PC-9 (cell line): Measurements from ENCODE around the gene FRMD8.

ENCODE experiments used
- EZH2 ChIP-seq: fragments of 200-600 bp; sonication (generic); IDR thresholded peaks from 2 replicates; pipeline ENCODE4 v1.8.0; 2017; ENCODE audit warnings: antibody characterized with exemption, low read depth
- TF ChIP-seq, protein P1 (sequence below): fragments of 200-600 bp; sonication (generic); conservative IDR thresholded peaks from 2 replicates; pipeline ENCODE4 v1.6.1; 2017; ENCODE audit warnings: mixed run types, antibody characterized with exemption, mild to moderate bottlenecking, moderate library complexity

DNA sequence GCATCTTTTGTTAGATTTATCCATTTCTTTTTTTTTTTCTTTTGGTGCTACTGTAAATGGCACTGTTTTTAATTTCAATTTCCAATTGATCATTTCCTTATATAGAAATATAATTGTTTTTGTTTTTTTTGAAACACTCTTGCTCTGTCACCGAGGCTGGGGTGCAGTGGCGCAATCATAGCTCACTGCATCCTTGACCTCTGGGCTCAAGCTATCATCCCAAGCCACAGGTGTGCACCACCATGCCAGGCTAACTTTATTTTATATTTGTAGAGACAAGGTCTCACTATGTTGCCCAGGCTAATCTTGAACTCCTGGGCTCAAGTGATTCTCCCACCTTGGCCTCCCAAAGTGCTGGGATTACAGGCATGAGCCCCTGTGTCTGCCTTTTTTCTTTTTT is 16.4 kb downstream of the FRMD8 start:
- TF ChIP-seq, protein P1, sequence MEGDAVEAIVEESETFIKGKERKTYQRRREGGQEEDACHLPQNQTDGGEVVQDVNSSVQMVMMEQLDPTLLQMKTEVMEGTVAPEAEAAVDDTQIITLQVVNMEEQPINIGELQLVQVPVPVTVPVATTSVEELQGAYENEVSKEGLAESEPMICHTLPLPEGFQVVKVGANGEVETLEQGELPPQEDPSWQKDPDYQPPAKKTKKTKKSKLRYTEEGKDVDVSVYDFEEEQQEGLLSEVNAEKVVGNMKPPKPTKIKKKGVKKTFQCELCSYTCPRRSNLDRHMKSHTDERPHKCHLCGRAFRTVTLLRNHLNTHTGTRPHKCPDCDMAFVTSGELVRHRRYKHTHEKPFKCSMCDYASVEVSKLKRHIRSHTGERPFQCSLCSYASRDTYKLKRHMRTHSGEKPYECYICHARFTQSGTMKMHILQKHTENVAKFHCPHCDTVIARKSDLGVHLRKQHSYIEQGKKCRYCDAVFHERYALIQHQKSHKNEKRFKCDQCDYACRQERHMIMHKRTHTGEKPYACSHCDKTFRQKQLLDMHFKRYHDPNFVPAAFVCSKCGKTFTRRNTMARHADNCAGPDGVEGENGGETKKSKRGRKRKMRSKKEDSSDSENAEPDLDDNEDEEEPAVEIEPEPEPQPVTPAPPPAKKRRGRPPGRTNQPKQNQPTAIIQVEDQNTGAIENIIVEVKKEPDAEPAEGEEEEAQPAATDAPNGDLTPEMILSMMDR, result no peak
- TF ChIP-seq EZH2, result no peak
